PC-9 (cell line): Measurements from ENCODE around the gene ASB15. TPM values are rescaled to one million over a fixed set of nuclear protein-coding genes. Genes with fewer than 3 reads are reported as not detected.

Source experiments
- BruUV-seq: library from RNA; stranded (reverse); fragments of 400-500 nt; replicated peaks from 2 replicates; lab custom pipeline; 2021; lab: Mats Ljungman, UMichigan
- CTCF ChIA-PET: fragments of 300-600 bp; sonication (Branson Sonifier 250); formaldehyde crosslinking; loops from one replicate; lab custom pipeline; 2022; ENCODE audit warnings: antibody characterized with exemption; lab: Charles Lee
- POLR2A ChIA-PET: fragments of 300-600 bp; sonication (Branson Sonifier 250); formaldehyde crosslinking; loops from one replicate; lab custom pipeline; 2022; ENCODE audit warnings: antibody characterized with exemption; ENCODE audit not compliant: unreplicated experiment; lab: Charles Lee
- DNase-seq, 2 experiments: peaks; one replicate each; pipeline versions ENCODE4 v3.0.0 to v3.0.0-alpha.2; 2015 to 2022; ENCODE audit warnings: mixed read lengths in 1 of 2
- H2AFZ ChIP-seq: fragments of 200-600 bp; sonication (generic); 2 replicates; pipeline ENCODE4 v1.8.1; 2017; ENCODE audit warnings: antibody characterized with exemption
- H3F3A ChIP-seq: fragments of 200-600 bp; sonication (generic); 2 replicates; pipeline ENCODE4 v1.8.1; 2017; ENCODE audit warnings: antibody characterized with exemption, mild to moderate bottlenecking, low read depth; ENCODE audit not compliant: insufficient read depth
- H3K27ac ChIP-seq: fragments of 200-600 bp; sonication (generic); 2 replicates; pipeline ENCODE4 v1.6.1; 2016; ENCODE audit warnings: mixed run types
- H3K27me3 ChIP-seq: fragments of 200-600 bp; sonication (generic); 2 replicates; pipeline ENCODE4 v1.6.1; 2016; ENCODE audit warnings: low read depth, mixed run types; ENCODE audit not compliant: insufficient read depth
- H3K36me3 ChIP-seq: fragments of 200-600 bp; sonication (generic); 2 replicates; pipeline ENCODE4 v1.6.1; 2016; ENCODE audit warnings: low read depth, mixed run types
- H3K4me1 ChIP-seq: fragments of 200-600 bp; sonication (generic); replicated peaks from 2 replicates; pipeline ENCODE4 v1.6.1; 2016; ENCODE audit warnings: mixed run types; ENCODE audit not compliant: insufficient read depth
- H3K4me2 ChIP-seq: fragments of 200-600 bp; sonication (generic); 2 replicates; pipeline ENCODE4 v1.6.1; 2017; ENCODE audit warnings: mixed run types
- H3K4me3 ChIP-seq: fragments of 200-600 bp; sonication (generic); 2 replicates; pipeline ENCODE4 v1.6.1; 2016; ENCODE audit warnings: mixed run types
- H3K79me2 ChIP-seq: fragments of 200-600 bp; sonication (generic); 2 replicates; pipeline ENCODE4 v1.6.1; 2017; ENCODE audit warnings: low read depth, mixed run types
- H3K9me2 ChIP-seq: fragments of 200-600 bp; sonication (generic); 2 replicates; pipeline ENCODE4 v1.8.1; 2017; ENCODE audit warnings: mild to moderate bottlenecking; ENCODE audit not compliant: insufficient read depth
- H3K9me3 ChIP-seq: fragments of 200-600 bp; sonication (generic); 2 replicates; pipeline ENCODE4 v1.8.1; 2016; ENCODE audit warnings: low read depth; ENCODE audit not compliant: insufficient read depth
- H4K20me1 ChIP-seq: fragments of 200-600 bp; sonication (generic); 2 replicates; pipeline ENCODE4 v1.8.1; 2017; ENCODE audit not compliant: insufficient read depth
- EZH2 ChIP-seq: fragments of 200-600 bp; sonication (generic); IDR thresholded peaks from 2 replicates; pipeline ENCODE4 v1.8.0; 2017; ENCODE audit warnings: antibody characterized with exemption, low read depth
- intact Hi-C: fragments of 100-400 bp; cut with micrococcal nuclease; formaldehyde crosslinking; loops from one replicate; pipeline ENCODE4 v1.10.0; 2022; ENCODE audit not compliant: unreplicated experiment
- total RNA-seq: library from RNA; stranded (reverse); gene quantifications from 2 replicates; pipeline ENCODE4 v1.2.3, GENCODE V29; 2021
- TF ChIP-seq, protein P1 (sequence below): fragments of 200-600 bp; sonication (generic); conservative IDR thresholded peaks from 2 replicates; pipeline ENCODE4 v1.6.1; 2017; ENCODE audit warnings: mixed run types, antibody characterized with exemption, mild to moderate bottlenecking, moderate library complexity

The ASB15 gene
- total RNA-seq, 1 experiment from 2014 or later: not detected

DNA sequence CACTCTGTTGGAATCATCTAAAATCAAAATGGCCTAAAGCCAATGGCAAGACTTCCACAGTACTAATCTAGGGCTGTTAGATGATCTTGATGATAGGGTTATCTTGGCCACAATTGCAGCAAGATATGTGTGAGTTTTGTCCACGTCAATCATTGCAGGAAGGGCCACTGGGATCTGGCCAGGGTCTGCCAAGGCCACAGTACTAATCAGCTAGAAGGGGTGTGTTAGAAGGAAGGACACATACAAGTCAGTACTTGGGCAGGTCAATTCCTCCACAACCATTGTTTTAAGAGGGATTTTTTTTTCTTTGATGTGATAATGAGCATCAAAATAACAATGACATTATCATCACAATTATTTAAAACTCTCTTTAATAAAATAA lies 55.7 kb downstream of the ASB15 start:
- no peaks in the 10 kb centered on the region; the same call in none of the 2 replicates for H3K9me2 ChIP-seq
- H3K27ac ChIP-seq: no peak overlapping the region
- H3K4me3 ChIP-seq: no peak overlapping the region
- TF ChIP-seq, protein P1, sequence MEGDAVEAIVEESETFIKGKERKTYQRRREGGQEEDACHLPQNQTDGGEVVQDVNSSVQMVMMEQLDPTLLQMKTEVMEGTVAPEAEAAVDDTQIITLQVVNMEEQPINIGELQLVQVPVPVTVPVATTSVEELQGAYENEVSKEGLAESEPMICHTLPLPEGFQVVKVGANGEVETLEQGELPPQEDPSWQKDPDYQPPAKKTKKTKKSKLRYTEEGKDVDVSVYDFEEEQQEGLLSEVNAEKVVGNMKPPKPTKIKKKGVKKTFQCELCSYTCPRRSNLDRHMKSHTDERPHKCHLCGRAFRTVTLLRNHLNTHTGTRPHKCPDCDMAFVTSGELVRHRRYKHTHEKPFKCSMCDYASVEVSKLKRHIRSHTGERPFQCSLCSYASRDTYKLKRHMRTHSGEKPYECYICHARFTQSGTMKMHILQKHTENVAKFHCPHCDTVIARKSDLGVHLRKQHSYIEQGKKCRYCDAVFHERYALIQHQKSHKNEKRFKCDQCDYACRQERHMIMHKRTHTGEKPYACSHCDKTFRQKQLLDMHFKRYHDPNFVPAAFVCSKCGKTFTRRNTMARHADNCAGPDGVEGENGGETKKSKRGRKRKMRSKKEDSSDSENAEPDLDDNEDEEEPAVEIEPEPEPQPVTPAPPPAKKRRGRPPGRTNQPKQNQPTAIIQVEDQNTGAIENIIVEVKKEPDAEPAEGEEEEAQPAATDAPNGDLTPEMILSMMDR: no peak
- no peak for TF ChIP-seq EZH2
- H3K36me3 ChIP-seq: no peaks in the 10 kb centered on the region
- intact Hi-C loops: no loop called here
- H3K4me2 ChIP-seq: no peak overlapping the region
- H3K9me3 ChIP-seq: no peaks in the 10 kb centered on the region
- H3F3A ChIP-seq: no peaks in the 10 kb centered on the region
- no peak overlapping the region for H2AFZ ChIP-seq
- POLR2A ChIA-PET: no interaction called here
- H3K4me1 ChIP-seq: no peaks in the 10 kb centered on the region
- CTCF ChIA-PET: no interaction called here
- no peak for DNase-seq
- H4K20me1 ChIP-seq: no peaks in the 10 kb centered on the region
- no peaks in the 10 kb centered on the region for H3K79me2 ChIP-seq
- no TSS peak for BruUV-seq
- no peaks in the 10 kb centered on the region for H3K27me3 ChIP-seq

DNA sequence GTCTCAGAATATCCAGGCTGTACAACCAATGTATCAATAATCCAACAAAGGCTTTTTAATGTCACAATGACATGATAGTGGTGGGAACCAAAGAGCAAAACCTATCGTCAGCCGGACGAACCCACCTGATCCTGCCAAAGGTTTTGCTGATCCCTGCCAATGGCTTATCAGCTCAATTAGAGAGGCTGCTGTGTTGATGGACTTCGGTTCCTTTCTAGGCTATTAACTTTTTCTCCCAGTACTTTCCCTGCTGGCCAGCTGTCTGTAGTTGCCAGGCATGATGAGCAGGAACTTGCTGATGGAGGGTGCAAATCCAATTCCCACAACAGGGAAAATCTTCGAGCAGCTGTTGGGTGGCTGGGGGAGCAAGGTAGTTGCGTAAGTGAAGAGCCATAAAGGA lies 56.4 kb downstream of the ASB15 start:
- H4K20me1 ChIP-seq: no peaks in the 10 kb centered on the region
- H3K4me1 ChIP-seq: no peaks in the 10 kb centered on the region
- H3K27ac ChIP-seq: no peak overlapping the region
- H2AFZ ChIP-seq: no peak overlapping the region
- H3K36me3 ChIP-seq: no peaks in the 10 kb centered on the region
- DNase-seq: no peak
- ChIA-PET POLR2A (no interaction called here), CTCF (no interaction called here)
- H3K9me2 ChIP-seq: no peaks in the 10 kb centered on the region; the same call in none of the 2 replicates
- H3F3A ChIP-seq: no peaks in the 10 kb centered on the region
- intact Hi-C loops: no loop called here
- H3K4me3 ChIP-seq: no peak overlapping the region
- no peaks in the 10 kb centered on the region for H3K79me2 ChIP-seq
- no peaks in the 10 kb centered on the region for H3K9me3 ChIP-seq
- no TSS peak for BruUV-seq
- TF ChIP-seq EZH2: no peak
- TF ChIP-seq, protein P1: no peak
- H3K27me3 ChIP-seq: no peaks in the 10 kb centered on the region
- no peak overlapping the region for H3K4me2 ChIP-seq

DNA sequence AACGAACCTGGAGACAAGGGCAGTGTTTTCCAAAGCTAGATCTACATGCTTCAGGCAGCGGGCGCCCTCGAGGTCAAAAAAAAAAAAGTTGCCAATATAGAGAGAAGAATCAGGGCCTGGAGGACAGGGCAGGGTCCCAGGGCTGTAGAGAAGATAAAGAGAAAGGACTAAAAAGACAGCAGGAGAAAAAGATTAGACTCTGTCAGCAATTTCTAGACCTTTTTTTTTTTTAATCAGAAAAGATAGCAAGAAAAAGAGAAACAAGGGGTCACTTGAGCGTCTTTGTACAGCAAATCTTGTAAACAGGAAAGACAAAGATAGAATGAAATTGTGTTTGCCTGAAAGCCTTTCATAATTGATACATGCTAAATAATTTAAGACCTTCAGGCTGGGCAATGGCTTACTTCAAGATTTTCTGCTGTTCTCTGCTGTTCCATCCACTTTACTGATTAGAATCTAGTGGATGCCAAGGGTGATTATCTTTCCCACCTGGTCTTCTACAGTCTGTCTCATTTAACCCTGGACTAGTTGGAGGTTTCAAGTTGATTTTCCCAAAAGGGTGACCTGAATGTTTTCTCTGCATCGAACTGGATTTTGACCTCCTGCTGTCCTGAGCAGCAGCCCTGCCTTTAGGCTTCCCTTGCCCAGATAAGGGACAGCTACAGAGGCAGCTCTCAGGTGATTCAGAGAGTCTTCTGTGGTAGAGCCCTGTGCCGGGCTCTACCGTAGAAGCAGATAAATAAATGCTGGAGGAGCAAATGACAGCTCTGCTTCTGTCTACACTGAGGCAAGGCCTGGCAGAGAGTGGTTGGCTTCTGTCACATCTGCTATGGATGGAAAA lies 59.1 kb downstream of the ASB15 start:
- no peaks in the 10 kb centered on the region; the same call in none of the 2 replicates for H3K9me2 ChIP-seq
- H3K4me2 ChIP-seq: no peak overlapping the region
- H3K9me3 ChIP-seq: no peaks in the 10 kb centered on the region
- H3K27ac ChIP-seq: no peak overlapping the region
- H3K79me2 ChIP-seq: no peaks in the 10 kb centered on the region
- intact Hi-C loops: no loop called here
- TF ChIP-seq EZH2: no peak
- TF ChIP-seq, protein P1: no peak
- DNase-seq: no peak
- ChIA-PET POLR2A (no interaction called here), CTCF (no interaction called here)
- H3K4me1 ChIP-seq: no peaks in the 10 kb centered on the region
- H3K4me3 ChIP-seq: no peak overlapping the region
- H3K27me3 ChIP-seq: no peaks in the 10 kb centered on the region
- H4K20me1 ChIP-seq: no peaks in the 10 kb centered on the region
- no TSS peak for BruUV-seq
- no peaks in the 10 kb centered on the region for H3F3A ChIP-seq
- no peak overlapping the region for H2AFZ ChIP-seq
- H3K36me3 ChIP-seq: no peaks in the 10 kb centered on the region
